Activated B cell treated with CpG ODN at 0.5 μM for 24 hours (primary cell): ENCODE data around the gene GBX1. TPM values are rescaled to one million over a fixed set of nuclear protein-coding genes. Genes with fewer than 3 reads are reported as not detected.

Source experiments
- total RNA-seq: library from RNA; stranded (reverse); gene quantifications from 2 replicates; pipeline ENCODE4 v1.2.3, GENCODE V29; 2022

The GBX1 gene
- total RNA-seq, 1 donor from 2014 or later, result not detected

Other genes with a start within 250 kb of the GBX1 start
- gene KCNH2, start 189.4 kb downstream of the GBX1 start, total RNA-seq, result 0.12 and 0.29 TPM in 2 replicates
- 0.10 and 0.22 TPM in 2 replicates for gene NOS3, start 176.7 kb downstream of the GBX1 start, total RNA-seq
- gene ATG9B, start 143.2 kb downstream of the GBX1 start, total RNA-seq, result 1.8 and 2.3 TPM in 2 replicates
- gene ABCB8, start 139.2 kb downstream of the GBX1 start, total RNA-seq, result 38.9 and 46.5 TPM in 2 replicates
- 1.2 TPM in 2 replicates for gene ASIC3, start 119.2 kb downstream of the GBX1 start, total RNA-seq
- 7.5 and 8.1 TPM in 2 replicates for gene CDK5, start 109.8 kb downstream of the GBX1 start, total RNA-seq
- gene SLC4A2, start 108.1 kb downstream of the GBX1 start, total RNA-seq, result 69.1 and 72.5 TPM in 2 replicates
- gene FASTK, start 86.9 kb downstream of the GBX1 start, total RNA-seq, result 97.6 and 103 TPM in 2 replicates
- 40.5 and 43.5 TPM in 2 replicates for gene TMUB1, start 84.2 kb downstream of the GBX1 start, total RNA-seq
- gene AGAP3, start 81.2 kb downstream of the GBX1 start, total RNA-seq, result 6.5 and 7.4 TPM in 2 replicates
- not detected in 2 replicates for gene ASB10, start 19.6 kb upstream of the GBX1 start, total RNA-seq
- 0.76 and 1.8 TPM in 2 replicates for gene H2BK1, start 42.8 kb upstream of the GBX1 start, total RNA-seq
- 47.3 and 52.4 TPM in 2 replicates for gene ABCF2, start 59.5 kb upstream of the GBX1 start, total RNA-seq
- 32.4 and 41.2 TPM in 2 replicates for gene CHPF2, start 64.8 kb upstream of the GBX1 start, total RNA-seq
- gene SMARCD3, start 81.0 kb upstream of the GBX1 start, total RNA-seq, result not detected in 2 replicates
- gene NUB1, start 174.1 kb upstream of the GBX1 start, total RNA-seq, result 47.5 and 52.7 TPM in 2 replicates
- gene WDR86, start 242.3 kb upstream of the GBX1 start, total RNA-seq, result 0.33 and 0.49 TPM in 2 replicates